Adipocyte (in vitro differentiated cells): ENCODE data around the gene HDAC7.

Experiments
- DNase-seq: peaks from one replicate; pipeline ENCODE4 v3.0.0-alpha.2; 2015; ENCODE audit warnings: low read depth
- H3K27me3 ChIP-seq: replicated peaks from 2 replicates; pipeline ENCODE4 v1.7.0; 2013; ENCODE audit warnings: mild to moderate bottlenecking, low read length, moderate library complexity; ENCODE audit not compliant: control insufficient read depth, insufficient read depth
- H3K36me3 ChIP-seq: 2 replicates; pipeline ENCODE4 v1.7.0; 2013; ENCODE audit warnings: low read length, mild to moderate bottlenecking, moderate library complexity; ENCODE audit not compliant: control insufficient read depth, insufficient read depth, severe bottlenecking
- H3K4me1 ChIP-seq: 2 replicates; pipeline ENCODE4 v1.7.0; 2013; ENCODE audit warnings: mild to moderate bottlenecking, low read length, moderate library complexity; ENCODE audit not compliant: control insufficient read depth, insufficient read depth
- H3K4me3 ChIP-seq: 2 replicates; pipeline ENCODE4 v1.7.0; 2013; ENCODE audit warnings: mild to moderate bottlenecking, low read length, moderate library complexity
- H3K9ac ChIP-seq: 2 replicates; pipeline ENCODE4 v1.7.0; 2013; ENCODE audit warnings: mild to moderate bottlenecking, low read length, moderate library complexity
- H3K9me3 ChIP-seq: 2 replicates; pipeline ENCODE4 v1.7.0; 2013; ENCODE audit warnings: mild to moderate bottlenecking, low read length, moderate library complexity; ENCODE audit not compliant: control insufficient read depth

HDAC7 gene

DNA sequence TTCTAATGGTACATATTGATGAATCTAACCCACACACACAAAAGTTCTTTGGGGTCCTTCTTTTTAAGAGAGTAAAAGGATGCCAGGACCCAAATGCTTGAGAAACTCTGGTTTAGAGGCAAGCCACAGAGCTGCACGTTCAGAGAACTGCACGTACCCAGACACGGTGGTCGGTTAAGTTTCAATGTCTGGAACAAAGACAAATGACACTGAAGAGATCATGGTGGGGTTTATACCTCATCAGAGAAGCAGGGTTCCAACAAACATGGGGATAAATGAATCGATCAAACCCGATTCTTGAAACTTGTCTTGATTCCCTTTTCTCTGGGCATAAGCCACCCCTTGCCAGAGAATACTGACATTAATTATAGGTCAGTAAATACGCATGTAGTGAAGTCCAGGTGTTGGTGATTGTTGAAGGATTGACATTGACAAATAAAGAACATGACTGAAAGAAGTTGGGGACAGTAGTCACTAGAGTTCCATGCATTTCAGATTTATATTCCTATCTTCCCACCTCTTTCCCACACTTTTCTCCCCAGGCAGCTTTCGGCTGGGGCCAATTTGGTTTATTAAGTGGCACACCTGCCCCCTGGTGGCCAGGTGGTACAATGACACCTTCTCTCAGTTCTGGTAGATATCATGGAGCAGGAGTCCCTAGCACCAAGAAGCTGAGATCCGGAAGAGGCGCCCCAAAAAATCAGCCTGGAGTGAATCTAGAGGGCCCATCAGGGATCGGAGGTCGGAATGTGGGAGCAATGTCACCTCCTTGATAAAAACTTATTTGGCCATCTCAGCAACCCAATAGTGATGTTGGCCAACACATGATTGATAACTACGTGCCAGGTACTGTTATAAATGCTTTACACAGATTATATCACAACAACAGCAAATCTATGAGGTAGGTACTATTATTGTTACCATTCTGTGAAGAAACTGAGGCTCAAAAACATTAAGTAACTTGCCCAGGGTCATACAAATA lies 17.8 kb upstream of the HDAC7 start:
- no peaks in the 10 kb centered on the region for H3K9me3 ChIP-seq
- H3K36me3 ChIP-seq, result no peaks in the 10 kb centered on the region
- DNase-seq, result peak; percentile 89

GRCh38 chr12:47835831-47836155 lies 16.1 kb upstream of the HDAC7 start:
- no peaks in the 10 kb centered on the region for H3K9me3 ChIP-seq
- H3K4me1 ChIP-seq, result peaks cover 21% of the 10 kb centered on the region
- H3K4me3 ChIP-seq, result no peak overlapping the region
- no peak for DNase-seq
- no peaks in the 10 kb centered on the region for H3K27me3 ChIP-seq
- no peaks in the 10 kb centered on the region for H3K36me3 ChIP-seq
- H3K9ac ChIP-seq, result peak overlapping the region; percentile 8

More for the DNA sequence above, 17.8 kb upstream of the HDAC7 start:
- Histone ChIP-seq H3K4me1 (peaks cover 32% of the 10 kb centered on the region), H3K4me3 (no peak overlapping the region), H3K27me3 (no peaks in the 10 kb centered on the region), H3K9ac (no peak overlapping the region)

DNA sequence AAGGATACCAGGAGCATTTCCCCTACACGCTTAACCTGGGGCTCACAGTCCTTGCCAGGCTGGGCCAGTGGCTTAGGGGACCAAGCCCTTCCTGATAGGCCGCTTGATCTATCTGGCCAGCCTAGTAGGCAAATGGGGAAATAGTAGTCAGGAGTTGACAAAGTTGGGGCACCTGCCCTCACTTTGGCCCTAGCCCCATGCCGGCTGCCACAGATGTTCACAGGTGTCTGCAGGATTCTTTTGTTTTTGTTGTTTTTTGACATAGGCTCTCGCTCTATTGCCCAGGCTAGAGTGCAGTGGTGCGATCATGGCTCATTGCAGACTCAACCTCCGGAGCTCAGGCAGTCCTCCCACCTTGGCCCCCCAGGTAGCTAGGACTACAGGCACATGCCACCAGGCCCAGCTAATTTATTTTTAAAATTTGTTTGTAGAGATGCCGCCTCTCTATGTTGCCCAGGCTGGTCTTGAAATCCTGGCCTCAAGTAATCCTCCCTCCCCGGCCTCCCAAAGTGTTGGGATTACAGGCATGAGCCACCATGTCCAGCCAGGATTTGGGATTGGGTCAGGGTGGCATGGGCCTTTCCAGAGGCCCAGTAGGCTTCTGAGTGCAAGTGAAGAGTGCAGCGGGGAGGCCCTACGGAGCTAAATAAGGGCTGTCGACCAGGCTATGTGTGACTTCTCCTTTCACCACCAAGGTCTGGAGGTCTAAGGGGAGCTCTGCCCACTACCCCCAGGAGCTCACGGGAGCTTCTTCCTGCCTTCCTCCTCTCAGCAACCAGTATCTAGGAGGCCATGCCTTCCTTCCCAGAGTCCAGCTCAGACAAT lies 15.5 kb upstream of the HDAC7 start:
- Histone ChIP-seq H3K36me3 (no peaks in the 10 kb centered on the region), H3K4me1 (peaks cover 21% of the 10 kb centered on the region), H3K9me3 (no peaks in the 10 kb centered on the region), H3K27me3 (no peaks in the 10 kb centered on the region), H3K4me3 (no peak overlapping the region), H3K9ac (peak overlapping the region; percentile 16)
- no peak for DNase-seq

- no peak for DNase-seq
- H3K4me1 ChIP-seq, result peaks cover 23% of the 10 kb centered on the region
- H3K4me3 ChIP-seq, result no peak overlapping the region
- no peaks in the 10 kb centered on the region for H3K9me3 ChIP-seq
- no peaks in the 10 kb centered on the region for H3K36me3 ChIP-seq
- no peaks in the 10 kb centered on the region for H3K27me3 ChIP-seq
- H3K9ac ChIP-seq, result peak overlapping the region; percentile 16
These were observed 14.6 kb upstream of the HDAC7 start for GRCh38 chr12:47834199-47834903.

- DNase-seq, result no peak
These were observed 13.9 kb upstream of the HDAC7 start for GRCh38 chr12:47833591-47834012.

DNA sequence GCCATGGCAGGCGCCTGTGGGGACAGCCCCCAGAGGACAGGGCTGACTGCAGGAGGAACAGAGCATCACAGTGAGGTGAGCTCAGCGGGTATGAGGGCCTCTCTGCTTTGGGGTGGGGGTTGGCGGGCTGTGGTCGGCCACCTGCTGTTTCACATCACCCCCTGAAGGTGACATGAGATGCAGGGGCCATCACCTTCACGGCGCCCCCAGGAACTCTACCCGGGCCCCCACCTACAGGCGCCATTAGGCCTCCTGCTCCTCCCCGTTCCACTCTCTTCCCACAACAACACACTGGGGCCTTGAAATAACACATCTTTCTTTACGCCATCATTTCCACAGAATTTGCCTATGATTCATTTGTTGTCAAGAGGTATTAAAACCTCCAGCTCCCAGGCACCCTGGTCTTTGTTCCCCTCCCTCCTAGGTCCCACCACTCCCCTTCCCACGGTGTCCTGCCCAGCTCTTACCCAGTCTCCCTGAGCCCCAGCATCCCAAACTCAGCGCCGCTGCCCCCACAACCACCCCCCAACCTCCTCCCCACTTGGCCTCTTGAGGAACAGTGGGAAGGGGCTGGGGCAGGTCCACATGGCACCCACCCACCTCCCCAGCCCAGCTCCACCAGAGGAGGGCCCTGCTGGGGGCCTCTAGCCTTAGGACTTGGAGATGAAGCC lies 12.7 kb upstream of the HDAC7 start:
- Histone ChIP-seq H3K9me3 (no peaks in the 10 kb centered on the region), H3K4me3 (no peak overlapping the region), H3K9ac (no peak overlapping the region), H3K27me3 (no peaks in the 10 kb centered on the region), H3K36me3 (no peaks in the 10 kb centered on the region), H3K4me1 (peaks cover 37% of the 10 kb centered on the region)
- no peak for DNase-seq

More at GRCh38 chr12:47833591-47834012, 13.9 kb upstream of the HDAC7 start:
- no peaks in the 10 kb centered on the region for H3K27me3 ChIP-seq
- H3K4me1 ChIP-seq, result peaks cover 28% of the 10 kb centered on the region
- no peak overlapping the region for H3K4me3 ChIP-seq
- H3K9ac ChIP-seq, result no peak overlapping the region
- H3K36me3 ChIP-seq, result no peaks in the 10 kb centered on the region
- no peaks in the 10 kb centered on the region for H3K9me3 ChIP-seq

GRCh38 chr12:47829584-47829983 lies 9.9 kb upstream of the HDAC7 start:
- no peaks in the 10 kb centered on the region for H3K27me3 ChIP-seq
- peak overlapping the region; percentile 15 for H3K4me3 ChIP-seq
- H3K4me1 ChIP-seq, result peaks cover 51% of the 10 kb centered on the region
- DNase-seq, result no peak
- H3K9ac ChIP-seq, result peak overlapping the region; percentile 72
- H3K9me3 ChIP-seq, result no peaks in the 10 kb centered on the region
- H3K36me3 ChIP-seq, result no peaks in the 10 kb centered on the region

- DNase-seq, result peak; percentile 86
- H3K9ac ChIP-seq, result peak overlapping the region; percentile 72
- H3K4me3 ChIP-seq, result peak overlapping the region; percentile 15
- peaks cover 51% of the 10 kb centered on the region for H3K4me1 ChIP-seq
- no peaks in the 10 kb centered on the region for H3K36me3 ChIP-seq
- H3K9me3 ChIP-seq, result no peaks in the 10 kb centered on the region
- H3K27me3 ChIP-seq, result no peaks in the 10 kb centered on the region
These were observed 9.3 kb upstream of the HDAC7 start for GRCh38 chr12:47828976-47829482.

DNA sequence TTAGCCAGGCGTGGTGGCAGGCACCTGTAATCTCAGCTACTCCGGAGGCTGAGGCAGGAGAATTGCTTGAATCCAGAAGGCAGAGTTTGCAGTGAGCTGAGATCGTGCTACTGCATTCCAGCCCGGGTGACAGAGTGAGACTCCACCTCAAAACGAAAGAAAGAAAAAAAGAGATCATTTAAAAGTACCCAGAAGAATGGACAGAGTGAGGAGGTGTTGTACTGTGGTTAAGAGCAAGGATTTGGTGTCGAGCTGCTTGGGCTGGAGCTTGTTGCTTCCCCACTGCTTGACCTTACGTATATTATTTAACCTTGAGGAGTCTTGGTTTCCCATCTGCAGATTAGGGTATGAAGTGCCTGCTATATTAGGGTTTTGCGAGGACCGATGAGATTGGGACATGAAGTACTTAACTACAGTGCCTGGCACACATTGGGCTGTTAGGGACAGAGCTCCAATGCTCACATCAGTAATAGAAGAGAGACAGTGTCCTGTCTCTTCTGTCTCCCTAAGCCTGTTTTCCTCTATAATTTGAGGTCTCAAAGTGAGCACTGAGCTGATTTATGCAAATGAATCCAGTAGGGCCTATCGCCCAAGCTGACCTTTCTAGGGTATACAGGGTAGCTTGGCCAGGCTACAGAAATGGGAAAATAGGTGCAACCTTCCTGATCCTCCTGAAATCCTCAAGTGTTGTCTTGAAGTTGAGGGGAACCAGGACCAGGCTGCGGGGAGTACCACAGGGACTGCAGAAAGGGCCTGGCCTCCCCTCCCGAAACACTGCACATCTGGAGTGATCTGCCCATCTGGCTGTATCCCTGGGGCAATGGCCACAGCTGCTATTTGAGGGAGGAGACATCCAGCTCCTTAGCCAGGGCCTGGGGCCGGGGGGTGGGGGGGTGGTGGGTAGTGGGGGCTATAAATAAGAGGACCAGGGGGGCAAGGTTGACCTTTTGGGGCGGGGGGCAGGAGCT lies 8.6 kb upstream of the HDAC7 start:
- H3K9ac ChIP-seq, result peak overlapping the region; percentile 63
- DNase-seq, result no peak
- H3K4me1 ChIP-seq, result peaks cover 57% of the 10 kb centered on the region
- no peak overlapping the region for H3K4me3 ChIP-seq
- H3K9me3 ChIP-seq, result no peaks in the 10 kb centered on the region
- H3K36me3 ChIP-seq, result no peaks in the 10 kb centered on the region
- no peaks in the 10 kb centered on the region for H3K27me3 ChIP-seq
